Activated CD8-positive, alpha-beta memory T cell treated with anti-CD3 and anti-CD28 coated beads, Interleukin-2, amount 50 U/mL, for 4 hours (primary cell): ENCODE results near the gene POLR2E.

Experiments used
- DNase-seq: peaks from one replicate; pipeline ENCODE4 v3.0.0-alpha.2; 2020

POLR2E gene

DNA sequence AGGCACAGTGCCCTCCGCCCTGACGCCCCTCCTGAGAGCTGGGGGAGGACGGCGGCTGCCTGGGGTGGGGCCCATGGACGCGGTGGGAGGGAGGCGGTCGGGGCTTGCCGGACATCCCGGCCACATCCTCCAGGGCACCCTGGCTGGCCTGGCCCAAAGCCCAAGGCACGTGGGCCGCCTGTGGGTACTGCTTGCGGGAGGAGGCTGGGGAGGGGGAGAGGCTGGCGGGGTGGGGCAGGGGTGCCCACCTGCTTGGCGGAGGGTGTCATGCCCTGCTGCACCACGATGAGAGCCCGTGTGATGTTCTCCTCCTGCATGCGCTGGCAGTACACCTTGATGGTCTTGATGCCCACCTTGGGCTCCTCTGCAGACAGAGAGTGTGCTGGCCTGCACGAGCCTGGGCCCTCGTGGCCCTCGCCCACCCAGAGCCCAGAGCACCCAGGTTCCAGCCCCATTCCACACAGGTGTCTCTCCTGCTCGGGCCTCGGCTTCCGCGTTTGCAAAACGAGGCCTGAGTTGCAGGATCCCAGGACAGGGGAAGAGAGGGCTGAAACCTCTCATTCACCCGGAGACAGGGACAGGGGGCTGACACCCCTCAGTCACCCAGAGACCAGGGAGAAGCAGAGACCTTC lies 3.5 kb downstream of the POLR2E start:
- DNase-seq, result no peak

DNA sequence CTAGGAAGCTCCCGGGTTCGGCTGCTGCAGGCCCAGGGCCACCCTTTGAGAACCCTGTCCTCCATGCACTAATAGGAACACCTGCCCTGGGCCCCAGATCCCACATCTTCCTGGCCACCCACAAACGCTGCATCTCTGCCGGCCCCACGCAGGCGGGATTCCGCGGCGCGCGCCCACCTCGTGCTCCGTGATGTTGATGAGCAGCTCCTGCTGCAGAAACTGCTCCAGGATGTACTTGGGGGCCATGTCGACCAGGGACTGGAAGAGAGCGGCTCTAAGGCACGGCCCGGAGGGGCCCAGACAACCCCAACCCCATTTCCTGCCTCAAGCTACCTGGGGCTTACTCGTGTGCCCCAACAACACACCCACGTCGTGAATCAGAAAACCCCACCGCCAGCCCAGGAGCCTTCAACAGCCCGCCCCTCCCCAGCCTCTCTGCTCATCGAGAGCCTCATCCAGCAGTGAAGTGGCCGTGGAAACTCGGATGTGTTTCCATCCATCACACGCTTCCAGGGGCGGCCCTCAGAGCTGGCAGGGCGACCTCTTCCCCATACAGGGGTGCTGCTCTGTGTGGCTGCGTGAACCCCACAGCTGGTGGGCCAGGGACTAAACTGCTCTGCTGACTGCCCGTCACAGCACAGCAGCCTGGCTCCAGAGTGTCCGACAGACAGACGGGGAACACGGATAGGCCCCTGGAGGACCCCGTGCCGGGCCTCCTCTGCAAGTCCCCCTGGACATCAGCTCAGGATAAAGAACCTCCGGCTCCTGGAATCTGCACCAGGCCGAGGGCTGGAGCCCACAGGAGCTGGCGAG lies 4.2 kb downstream of the POLR2E start:
- DNase-seq, result peak; percentile 72

DNA sequence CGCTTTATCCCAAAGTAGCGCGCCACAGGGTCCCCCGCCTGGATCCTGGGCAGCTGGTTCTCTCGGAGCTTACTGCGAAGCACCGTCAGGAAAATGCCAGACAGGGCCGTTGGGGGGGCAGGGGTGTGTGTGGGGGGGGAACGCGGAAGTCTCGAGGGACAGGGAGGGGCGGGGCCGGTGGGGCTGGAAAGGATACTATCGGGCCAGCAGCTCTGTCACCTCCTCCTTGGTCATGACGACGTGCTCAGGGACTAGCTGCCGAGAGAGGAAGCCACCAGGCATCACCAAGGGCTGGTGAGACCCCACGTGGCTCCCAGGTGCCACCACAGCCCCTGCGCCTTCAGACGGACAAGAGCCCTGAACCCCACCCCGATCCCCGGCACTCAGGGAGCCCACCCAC lies 5.3 kb downstream of the POLR2E start:
- DNase-seq, result peak; percentile 60

DNA sequence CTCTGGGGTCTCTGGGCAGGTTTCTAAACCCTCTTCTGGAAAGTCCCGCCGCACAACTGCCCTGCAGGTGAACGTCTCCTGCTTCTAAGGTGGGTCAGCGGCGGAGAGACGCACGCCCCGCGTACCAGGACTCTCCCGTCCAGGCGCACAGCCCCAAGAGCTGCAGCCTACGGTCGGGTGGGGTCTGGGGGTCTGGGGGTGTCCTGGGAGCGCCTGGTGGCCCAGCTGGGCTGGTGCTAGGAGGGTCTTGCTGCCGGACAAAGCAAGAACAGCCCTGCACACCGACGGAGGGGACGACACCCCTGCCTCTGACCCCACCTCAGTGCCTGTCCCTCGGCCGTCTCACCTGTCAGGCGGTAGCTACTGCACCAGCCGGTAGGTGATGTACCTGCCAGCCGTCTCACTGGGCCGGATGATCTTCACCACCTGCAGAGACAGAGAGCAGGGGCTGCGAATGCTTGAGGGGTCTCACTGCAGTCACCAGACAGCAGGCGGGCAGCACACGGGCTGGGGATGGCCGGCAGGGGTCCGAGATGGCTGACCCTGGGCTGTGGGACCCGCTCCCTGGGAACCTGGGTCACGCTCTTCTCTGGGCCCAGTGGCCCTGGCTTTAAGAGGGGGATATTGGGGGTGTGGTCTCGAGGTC lies 5.9 kb downstream of the POLR2E start:
- DNase-seq, result no peak

DNA sequence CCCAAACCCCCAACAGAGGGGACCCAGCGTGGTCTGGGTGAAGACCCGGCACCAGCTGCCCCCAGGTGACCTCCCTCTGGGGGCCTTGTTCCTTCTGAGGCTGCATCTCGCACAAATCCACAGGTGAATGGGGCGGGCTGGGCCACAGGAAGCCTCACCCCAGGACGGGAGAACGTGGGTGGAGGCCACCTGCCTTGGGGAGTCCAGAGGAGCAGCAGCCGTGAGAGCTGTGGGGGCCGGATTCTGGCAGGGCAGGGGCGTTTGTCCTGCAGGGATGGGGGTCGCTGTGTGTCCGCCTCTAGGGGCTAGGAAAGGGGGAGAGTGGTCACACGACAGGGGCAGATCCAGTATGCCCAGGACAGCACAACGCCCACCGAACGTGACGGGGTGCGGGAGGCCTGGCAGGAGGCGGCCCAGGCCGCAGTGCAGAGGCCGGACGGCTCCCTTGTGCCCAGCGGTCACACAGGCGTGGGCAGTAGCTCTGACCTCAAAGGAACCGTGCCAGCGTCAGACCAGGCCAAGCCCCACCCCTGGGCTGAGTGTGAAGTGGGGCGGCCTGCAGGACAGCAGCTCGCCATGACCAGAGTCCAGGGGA lies 6.7 kb downstream of the POLR2E start:
- no peak for DNase-seq

DNA sequence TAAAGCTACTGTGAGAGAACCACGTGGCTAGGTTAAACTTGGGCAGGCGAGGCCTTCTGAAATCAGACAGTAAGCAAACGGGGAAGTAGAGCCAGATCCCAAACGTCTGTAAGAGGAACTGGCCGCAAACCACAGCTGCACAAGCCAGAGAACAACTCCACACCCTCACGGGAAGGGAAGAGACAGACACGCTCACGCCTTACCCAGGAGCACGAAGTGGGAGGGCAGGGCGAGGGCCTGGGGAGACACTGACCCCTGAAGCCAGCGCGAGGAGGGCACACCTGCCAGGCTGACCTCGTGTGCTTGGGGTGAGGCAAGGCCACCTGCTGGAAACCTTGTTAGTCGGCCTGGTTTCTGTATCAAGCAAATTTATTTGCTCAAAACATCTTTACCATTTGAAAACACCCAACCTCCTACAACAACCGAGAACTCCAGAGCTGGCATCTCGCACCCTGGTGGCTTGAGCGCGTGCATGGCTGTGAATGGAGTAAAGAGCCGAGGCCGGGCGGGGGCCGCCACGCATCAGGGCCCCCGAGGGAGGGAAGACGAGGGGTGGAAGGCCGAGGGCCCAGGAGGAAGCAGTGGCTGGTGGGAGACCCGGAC lies 7.3 kb downstream of the POLR2E start:
- DNase-seq, result no peak

DNA sequence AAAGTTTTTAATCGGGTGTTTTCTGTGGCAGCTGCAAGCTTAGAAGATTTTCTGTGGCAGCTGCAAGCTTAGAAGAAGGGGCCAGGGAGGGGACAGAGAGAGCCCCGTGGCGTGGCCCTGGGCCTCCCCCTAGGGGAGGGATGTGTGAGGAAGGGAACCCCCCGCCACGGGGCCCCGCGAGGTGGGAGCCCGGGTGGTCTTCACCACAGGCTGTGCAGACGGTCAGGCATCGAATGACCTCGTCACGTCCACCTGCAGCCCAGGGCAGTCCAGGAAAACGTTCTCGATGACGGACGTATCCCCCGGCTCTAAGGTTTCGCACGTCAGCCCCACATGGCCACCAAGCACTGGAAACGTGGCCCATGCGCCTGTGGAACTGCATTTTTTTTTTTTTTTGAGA lies 8.6 kb downstream of the POLR2E start:
- DNase-seq, result no peak

DNA sequence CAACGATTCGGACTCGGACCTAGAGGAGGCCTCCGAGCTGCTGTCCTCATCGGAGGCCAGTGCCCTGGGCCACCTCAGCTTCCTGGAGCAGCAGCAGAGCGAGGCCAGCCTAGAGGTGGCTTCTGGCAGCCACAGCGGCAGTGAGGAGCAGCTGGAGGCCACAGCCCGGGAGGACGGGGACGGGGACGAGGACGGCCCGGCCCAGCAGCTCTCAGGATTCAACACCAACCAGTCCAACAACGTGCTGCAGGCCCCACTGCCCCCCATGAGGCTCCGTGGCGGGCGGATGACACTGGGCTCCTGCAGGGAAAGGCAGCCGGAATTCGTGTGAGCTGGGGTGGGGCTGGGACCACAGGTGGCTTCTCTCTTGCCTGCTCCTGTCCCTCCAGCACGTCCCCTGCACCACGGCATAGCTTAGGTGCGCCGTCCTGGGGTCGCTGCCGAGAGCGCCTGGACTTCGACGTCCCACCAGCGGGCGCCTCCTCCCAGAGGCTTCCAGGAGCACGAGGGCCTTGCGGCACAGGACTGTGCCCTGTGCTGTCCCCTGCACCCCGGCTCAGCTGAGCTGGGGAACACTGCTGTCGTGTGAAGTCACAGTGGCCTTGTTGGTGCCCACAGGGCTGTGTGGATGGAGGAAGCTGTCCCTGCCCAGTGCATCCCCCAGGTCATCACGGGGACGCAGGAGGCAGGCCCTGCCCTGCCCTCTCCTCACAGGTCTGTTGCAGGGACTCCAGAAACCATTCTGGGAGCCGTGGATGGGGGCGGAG lies 9.3 kb downstream of the POLR2E start:
- DNase-seq, result no peak

DNA sequence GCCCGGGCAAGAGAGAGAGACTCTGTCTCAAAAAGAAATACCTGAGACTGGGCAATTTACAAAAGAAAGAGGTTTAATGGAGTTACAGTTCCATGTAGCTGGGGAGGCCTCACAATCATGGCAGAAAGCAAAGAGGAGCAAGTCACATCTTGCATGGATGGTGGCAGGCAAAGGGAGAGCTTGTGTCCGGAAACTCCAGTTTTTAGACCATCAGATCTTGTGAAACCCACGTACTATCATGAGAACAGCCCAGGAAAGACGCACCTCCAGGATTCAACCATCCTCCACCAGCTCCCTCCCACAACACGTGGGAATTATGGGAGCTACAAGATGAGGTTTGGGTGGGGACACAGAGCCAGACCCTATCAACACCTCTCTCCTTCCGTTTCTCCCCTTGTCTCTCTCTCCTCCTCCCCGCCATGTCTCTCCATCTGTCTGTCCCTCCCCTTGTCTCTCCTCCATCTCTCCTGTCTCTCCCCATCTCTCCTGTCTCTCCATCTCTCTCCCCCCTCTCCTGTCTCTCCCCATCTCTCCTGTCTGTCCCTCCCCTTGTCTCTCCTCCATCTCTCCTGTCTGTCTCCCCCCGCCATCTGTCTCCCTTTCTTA lies 10.0 kb downstream of the POLR2E start:
- DNase-seq, result no peak

DNA sequence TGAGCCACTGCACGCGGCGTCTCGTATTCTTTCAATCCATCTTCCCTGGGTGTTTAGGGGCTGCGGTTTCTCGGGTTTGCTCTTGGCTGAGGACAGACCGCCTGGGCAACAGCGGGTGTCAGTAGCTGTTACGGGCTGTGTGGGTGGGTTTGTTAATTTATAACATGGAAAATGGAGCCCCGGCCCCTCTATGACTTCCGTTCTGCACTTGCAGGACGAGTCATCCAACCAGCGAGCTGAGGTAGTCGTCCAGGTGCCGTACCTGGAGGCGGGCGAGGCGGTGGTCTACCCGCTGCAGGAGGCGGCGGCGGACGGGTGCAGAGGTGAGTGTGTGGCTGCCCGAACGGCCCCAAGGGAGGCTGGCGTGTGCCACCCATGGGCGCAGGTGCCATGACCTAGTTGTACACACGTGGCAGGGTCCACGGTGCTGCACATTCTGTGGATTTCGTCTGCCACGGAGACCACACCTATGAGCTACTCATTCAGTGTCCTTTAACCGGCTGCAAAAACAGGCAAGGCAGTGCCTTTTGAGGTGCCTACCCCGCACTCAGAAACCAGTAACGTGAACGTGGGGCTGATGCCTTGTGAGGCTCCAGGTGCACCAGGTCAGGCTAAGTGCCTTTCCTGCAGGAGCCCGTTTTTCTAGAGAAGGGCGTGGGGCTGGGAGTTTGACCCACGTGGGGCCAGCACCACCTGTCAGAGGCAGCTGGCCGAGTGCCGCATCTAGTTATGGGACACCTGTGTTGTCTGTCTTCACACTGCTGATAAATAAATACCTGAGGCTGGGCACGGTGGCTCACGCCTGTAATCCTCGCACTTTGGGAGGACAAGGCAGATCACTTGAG lies 10.9 kb downstream of the POLR2E start:
- peak; percentile 18 for DNase-seq

DNA sequence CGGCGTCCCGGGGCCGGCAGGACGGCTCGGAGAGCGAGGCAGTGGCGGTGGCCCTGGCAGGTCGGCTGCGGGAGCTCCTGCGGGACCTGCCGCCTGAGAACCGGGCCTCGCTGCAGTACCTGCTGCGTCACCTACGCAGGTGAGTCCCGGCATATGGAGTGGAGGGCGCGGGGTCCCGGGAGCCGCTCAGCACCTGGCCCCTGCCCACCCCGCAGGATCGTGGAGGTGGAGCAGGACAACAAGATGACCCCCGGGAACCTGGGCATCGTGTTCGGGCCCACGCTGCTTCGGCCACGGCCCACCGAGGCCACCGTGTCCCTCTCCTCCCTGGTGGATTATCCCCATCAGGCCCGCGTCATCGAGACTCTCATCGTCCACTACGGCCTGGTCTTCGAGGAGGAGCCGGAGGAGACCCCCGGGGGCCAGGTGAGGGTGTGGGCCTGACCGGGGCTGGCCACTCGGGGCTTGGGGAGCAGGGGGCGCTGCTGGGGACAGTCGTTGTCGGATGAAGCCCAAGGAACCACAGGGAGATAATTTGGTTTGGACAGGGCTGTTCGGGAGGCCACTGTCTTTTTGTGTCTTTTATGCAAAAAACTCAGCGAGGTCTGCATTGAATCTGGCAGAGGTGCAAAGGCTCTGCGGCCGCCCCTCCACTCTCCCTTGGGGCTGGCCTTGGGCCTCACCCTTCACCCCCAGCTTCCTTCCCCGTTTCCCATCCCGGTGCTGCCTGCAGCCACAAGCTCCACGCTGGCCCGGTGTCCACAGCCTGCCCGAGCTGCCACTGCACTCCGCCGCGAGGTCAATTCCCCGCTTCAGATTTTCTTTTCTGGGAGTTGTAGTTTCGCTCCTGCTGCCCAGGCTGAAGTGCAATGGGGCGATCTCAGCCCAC lies 12.0 kb downstream of the POLR2E start:
- peak; percentile 15 for DNase-seq

DNA sequence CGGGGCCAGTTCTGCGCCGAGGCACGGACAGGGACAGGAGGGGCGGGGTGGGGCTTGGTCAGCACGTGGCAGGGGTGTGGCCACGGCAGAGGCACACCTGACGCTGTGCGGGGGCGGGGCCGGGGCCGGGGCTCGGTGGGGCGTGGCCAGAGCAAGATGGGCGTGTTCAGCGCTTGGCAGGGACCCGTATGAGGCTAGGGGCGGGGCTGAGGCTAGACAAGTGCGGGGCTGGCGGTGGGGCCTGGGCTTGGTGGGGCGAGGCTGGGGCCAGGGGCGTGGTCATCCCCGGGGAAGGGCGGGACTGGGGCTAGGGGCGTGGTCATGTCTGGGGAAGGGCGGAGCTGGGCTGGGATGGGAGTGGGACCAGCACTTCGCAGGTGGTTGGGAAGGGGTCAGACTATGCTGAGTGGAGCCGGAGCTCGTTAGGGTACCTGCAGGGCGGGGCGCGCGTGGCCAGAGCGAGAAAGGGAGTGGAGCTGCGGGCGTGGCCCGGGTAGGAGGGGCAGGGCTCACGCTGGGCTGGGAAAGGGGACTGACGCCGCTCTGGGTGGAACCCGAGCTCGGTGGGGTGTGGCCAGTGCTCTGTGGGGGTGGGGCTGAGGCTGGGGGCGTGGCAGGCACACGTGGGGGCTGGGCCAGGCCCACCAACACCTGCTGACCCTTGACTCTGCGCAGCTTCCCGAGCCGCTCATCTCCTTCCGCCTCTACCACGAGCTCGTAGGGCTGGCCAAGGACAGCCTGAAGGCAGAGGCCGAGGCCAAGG lies 12.8 kb downstream of the POLR2E start:
- DNase-seq, result peak; percentile 64

DNA sequence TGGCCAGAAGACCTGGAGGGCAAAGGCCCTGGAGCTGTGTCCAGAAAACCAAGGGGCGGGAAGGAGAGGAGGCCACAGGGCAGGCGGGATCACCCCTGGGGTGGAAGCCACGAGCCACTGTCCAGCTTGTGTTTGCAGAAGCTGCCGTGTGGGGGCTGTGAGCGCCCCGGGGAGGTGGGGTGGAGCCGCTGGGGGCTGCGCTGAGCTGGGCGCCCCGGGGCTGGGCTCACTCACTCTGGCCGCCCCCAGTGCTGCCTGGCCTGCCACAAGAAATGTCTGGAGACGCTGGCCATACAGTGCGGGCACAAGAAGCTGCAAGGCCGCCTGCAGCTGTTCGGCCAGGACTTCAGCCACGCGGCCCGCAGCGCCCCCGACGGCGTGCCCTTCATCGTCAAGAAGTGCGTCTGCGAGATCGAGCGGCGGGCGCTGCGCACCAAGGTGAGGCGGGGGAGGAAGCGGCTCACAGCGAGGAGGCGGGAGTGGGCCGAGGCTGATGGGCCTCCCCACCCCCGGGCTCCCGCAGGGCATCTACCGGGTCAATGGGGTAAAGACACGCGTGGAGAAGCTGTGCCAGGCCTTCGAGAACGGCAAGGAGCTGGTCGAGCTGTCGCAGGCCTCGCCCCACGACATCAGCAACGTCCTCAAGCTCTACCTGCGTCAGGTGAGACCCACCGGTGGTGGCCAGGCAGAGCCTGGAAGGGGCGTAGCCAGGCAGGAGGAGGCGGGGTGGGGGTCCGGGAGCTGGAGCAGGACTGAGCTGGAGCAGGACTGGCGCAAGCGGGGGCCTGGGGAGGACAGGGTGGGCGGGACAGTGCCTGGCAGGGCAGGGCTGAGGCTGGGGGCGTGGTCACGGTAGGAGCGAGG lies 13.6 kb downstream of the POLR2E start:
- DNase-seq, result peak; percentile 16

DNA sequence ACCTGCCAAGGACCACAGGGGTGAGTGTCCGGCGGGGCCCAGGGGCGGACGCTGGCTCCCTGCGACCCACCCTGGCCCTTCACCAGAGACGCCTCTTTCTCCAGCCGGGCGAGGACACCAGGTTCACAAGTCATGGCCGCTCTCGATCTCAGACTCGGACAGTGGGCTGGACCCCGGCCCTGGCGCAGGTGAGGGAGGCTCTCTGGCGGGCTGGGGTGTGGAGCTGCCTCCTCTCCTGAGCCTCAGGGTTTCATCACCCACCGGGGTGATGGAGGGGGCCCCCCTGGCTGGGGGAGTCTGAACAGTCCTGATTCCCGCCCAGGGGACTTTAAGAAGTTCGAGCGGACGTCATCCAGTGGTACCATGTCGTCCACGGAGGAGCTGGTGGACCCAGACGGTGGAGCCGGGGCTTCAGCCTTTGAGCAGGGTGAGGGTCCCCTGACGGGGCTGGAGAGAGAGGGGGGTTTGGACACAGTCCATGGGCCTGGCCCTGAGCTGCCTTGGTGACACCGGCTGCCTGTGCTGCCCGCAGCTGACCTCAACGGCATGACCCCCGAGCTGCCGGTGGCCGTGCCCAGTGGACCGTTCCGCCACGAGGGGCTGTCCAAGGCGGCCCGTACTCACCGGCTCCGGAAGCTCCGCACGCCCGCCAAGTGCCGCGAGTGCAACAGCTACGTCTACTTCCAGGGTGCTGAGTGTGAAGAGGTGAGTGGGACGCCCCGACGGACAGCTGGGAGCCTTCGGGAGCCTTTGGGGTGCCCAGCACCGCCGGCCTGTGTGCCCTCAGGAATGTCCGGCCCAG lies 14.6 kb downstream of the POLR2E start:
- DNase-seq, result peak; percentile 21

DNA sequence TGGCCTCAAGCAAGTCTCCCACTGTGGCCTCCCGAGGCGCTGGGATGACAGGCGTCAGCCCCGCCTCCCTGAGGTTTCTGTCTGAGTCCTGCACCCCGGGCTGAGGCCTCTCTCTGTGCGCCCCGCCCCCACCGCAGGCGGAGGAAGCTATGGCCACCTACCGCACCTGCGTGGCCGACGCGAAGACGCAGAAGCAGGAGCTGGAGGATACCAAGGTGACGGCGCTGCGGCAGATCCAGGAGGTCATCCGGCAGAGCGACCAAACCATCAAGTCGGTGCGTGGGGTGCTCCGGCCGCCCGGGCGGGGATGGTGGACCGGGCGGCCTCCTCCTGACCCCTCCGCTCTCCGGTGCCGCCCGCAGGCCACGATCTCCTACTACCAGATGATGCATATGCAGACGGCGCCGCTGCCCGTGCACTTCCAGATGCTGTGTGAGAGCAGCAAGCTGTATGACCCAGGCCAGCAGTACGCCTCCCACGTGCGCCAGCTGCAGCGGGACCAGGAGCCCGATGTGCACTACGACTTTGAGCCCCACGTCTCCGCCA lies 15.5 kb downstream of the POLR2E start:
- DNase-seq, result peak; percentile 42

DNA sequence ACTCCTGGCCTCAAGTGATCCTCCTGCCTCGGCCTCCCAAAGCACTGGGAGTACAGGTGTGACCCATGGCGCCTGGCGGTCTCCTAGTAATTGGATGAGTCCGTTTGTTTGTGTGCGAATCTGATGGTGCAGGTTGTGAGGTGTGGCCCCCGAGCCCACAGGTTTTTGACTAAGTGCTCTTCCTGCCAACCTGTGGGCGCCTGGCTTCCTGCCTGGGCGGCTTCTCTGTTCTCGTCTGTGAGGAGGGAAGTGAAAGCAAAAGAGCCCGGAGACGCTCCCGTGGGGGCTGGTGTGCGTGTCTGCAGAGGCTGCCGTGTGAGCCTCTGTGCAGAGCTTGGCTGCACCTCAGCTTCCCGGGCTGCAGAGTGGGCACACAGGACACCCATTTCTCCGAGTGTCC lies 18.2 kb downstream of the POLR2E start:
- peak; percentile 90 for DNase-seq

DNA sequence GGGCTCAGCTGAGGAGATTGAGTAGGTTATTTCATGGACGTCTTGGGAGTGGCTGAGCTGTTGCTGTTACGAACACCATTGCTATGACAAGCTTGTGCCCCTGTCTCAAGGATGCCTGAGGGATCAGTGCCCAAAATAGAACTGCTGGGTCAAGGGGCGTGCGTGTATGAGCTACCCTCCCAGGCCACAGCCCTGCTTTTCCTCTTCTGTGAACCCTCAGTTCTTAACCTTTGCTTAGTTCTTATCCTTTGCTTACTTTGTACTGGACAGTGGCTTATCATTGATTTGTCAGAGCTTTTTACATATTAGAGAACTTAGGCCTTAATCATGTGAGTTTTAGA lies 19.2 kb downstream of the POLR2E start:
- DNase-seq, result no peak
